ENCODE results near the gene SPRY4. TPM values are rescaled to one million over a fixed set of nuclear protein-coding genes. Genes with fewer than 3 reads are reported as not detected.
"Not testable (repeated sequence)": the region's sequence is repeated elsewhere in the genome, so short reads cannot be mapped to it uniquely, and the experiment has no call there.

The SPRY4 gene
- polyA plus RNA-seq, 3 donors, result 4.0 to 34.1 (median 17.8) TPM

GRCh38 chr5:142342128-142342981 lies 17.5 kb upstream of the SPRY4 start:
- WGBS, 3 donors, result 63 to 71% (median 68%) methylated on average over 16 of the region's 16 CpGs
- H3K27ac ChIP-seq (ENCODE audit: low read depth, low read length), result no peak overlapping the region

- no peak overlapping the region for H3K27ac ChIP-seq (ENCODE audit: low read depth, low read length)
- 91 to 96% (median 93%) methylated on average over 3 of the region's 3 CpGs for WGBS, 3 donors
Observed at GRCh38 chr5:142339781-142340180, 15.0 kb upstream of the SPRY4 start.

GRCh38 chr5:142334538-142334937 lies 9.7 kb upstream of the SPRY4 start:
- no peak overlapping the region for H3K27ac ChIP-seq (ENCODE audit: low read depth, low read length)

- not testable (repeated sequence) for H3K27ac ChIP-seq (ENCODE audit: low read depth, low read length)
- WGBS, 3 donors, result 93 to 98% (median 96%) methylated on average over 2 of the region's 2 CpGs
Observed at GRCh38 chr5:142333749-142334148, 8.9 kb upstream of the SPRY4 start.

DNA sequence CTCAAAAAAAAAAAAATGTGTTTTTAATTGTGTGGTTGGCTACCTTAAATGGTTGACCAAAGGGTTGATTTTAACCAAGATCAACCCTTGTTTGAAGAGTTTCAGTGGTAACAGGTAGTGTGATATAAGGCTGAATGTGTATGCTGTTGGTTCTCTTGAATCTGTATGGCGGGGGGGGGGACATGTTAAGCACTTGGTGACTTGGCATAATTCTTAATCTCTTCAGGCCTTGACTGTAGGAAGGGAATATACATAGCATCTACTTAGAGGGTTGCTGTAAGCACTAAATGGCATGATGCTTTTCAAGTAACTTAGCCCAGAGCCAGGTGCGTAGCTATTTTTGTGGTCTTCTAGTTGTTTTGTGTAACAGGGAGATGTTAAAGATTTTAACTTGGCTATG lies 5.6 kb upstream of the SPRY4 start:
- 47 to 87% (median 79%) methylated on average over 2 of the region's 2 CpGs for WGBS, 3 donors
- no peak overlapping the region for H3K27ac ChIP-seq (ENCODE audit: low read depth, low read length)

DNA sequence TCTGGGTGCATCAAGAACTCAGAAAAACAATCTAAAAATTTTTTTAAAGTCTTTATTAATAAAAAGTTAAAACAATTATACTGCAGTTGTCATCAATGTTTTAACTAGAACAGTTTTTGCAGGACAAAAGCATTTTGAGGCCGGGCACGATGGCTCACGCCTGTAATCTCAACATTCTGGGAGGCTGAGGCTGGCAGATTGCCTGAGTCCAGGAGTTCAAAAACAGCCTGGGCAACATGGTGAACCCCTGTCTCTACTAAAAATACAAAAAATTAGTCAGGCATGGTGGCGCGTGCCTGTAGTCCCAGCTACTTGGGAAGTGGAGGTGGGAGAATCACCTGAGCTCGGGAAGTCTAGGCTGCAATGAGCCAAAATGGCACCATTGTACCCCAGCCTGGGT lies 5.2 kb upstream of the SPRY4 start:
- no peak overlapping the region for H3K27ac ChIP-seq (ENCODE audit: low read depth, low read length)
- 94 to 96% (median 96%) methylated on average over 6 of the region's 6 CpGs for WGBS, 3 donors

DNA sequence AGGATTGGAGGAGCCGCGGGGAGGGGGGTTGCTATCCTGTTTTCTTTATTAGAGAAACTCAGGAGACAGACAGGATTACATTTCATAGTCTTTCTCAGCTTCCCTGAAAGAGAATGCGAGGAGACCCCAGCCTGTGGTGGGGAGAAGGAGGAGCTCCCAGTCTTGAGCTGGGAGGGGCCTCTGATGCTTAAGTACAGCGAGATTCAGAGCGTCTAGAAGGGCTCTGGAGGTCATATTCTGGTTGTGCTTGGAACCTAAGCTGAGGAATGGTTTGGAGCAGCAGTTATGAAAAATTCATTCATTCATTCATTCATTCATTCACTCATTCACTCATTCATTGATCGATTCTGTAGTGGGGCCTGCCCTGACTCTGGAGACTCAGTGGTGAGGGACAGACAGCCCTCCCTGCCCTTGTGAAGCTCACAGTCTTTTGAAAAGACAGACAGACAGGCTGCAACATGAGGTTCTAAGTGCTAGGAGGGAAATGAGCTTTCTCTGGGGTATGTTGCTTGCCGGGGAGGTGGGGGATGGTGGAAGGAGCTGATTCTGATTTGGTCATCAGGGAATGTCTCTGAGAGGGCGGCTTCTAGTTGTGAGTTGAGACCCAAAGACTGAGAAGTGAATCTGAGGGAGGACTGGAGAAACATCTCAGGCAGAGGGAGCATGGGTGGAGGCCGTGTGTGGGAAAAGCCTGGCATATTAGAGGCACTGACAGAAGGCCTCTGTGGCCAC lies 2.5 kb upstream of the SPRY4 start:
- 59 to 66% (median 66%) methylated on average over 9 of the region's 9 CpGs for WGBS, 3 donors
- no peak overlapping the region for H3K27ac ChIP-seq (ENCODE audit: low read depth, low read length)

- H3K27ac ChIP-seq (ENCODE audit: low read depth, low read length), result no peak overlapping the region
Observed at GRCh38 chr5:142326480-142326938, 1.7 kb upstream of the SPRY4 start.

GRCh38 chr5:142325725-142326479 lies 1.1 kb upstream of the SPRY4 start:
- no peak overlapping the region for H3K27ac ChIP-seq (ENCODE audit: low read depth, low read length)
- WGBS, 3 donors, result 7 to 8% (median 7%) methylated on average over 43 to 44 of the region's 44 CpGs

More at GRCh38 chr5:142326480-142326938, 1.7 kb upstream of the SPRY4 start:
- WGBS, 3 donors, result 50 to 54% (median 52%) methylated on average over 8 of the region's 8 CpGs

GRCh38 chr5:142324136-142324870 lies 518 bp downstream of the SPRY4 start:
- H3K27ac ChIP-seq (ENCODE audit: low read depth, low read length), result peak overlapping the region; percentile 7
- WGBS, 3 donors, result 1 to 3% (median 3%) methylated on average over 55 to 58 of the region's 58 CpGs

DNA sequence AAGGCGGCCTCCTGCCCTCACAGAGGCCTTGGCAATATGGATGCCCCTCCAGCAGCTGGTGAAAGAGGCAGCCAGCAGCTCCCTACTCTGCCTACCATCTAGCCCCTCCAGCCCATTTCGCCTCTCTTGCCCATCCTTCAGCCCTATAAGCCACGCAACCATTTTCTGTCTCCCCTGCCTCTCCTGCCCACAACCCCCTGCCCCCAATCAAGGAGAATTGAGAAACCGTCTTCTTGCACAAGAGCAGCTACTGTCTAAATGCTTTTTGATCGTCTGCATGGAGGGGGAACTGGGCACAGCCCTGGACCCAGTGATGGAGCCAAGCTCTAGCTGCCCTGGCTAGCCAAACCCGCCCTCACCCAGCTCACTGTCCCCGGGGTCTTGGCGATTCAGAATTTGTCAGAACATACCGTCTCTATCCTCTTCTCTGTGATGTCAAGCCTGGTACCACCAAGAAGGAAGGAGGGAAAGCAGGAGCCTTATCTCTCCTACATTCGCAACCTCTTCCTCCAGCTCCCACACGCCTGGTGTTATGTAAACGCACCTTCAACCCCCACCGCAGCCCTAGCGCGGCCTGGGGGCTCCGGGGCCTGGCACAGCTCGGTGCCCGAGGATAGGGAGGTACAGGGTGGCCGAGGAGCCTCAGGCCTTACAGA lies 1.2 kb downstream of the SPRY4 start:
- H3K27ac ChIP-seq (ENCODE audit: low read depth, low read length), result peak overlapping the region; percentile 7
- WGBS, 3 donors, result 13 to 27% (median 15%) methylated on average over 19 of the region's 19 CpGs

GRCh38 chr5:142322747-142323479 lies 1.9 kb downstream of the SPRY4 start:
- 35 to 56% (median 46%) methylated on average over 15 of the region's 15 CpGs for WGBS, 3 donors

GRCh38 chr5:142322403-142322746 lies 2.4 kb downstream of the SPRY4 start:
- 72 to 96% (median 76%) methylated on average over 5 of the region's 5 CpGs for WGBS, 3 donors
- no peak overlapping the region for H3K27ac ChIP-seq (ENCODE audit: low read depth, low read length)

More at GRCh38 chr5:142322747-142323479, 1.9 kb downstream of the SPRY4 start:
- no peak overlapping the region for H3K27ac ChIP-seq (ENCODE audit: low read depth, low read length)

DNA sequence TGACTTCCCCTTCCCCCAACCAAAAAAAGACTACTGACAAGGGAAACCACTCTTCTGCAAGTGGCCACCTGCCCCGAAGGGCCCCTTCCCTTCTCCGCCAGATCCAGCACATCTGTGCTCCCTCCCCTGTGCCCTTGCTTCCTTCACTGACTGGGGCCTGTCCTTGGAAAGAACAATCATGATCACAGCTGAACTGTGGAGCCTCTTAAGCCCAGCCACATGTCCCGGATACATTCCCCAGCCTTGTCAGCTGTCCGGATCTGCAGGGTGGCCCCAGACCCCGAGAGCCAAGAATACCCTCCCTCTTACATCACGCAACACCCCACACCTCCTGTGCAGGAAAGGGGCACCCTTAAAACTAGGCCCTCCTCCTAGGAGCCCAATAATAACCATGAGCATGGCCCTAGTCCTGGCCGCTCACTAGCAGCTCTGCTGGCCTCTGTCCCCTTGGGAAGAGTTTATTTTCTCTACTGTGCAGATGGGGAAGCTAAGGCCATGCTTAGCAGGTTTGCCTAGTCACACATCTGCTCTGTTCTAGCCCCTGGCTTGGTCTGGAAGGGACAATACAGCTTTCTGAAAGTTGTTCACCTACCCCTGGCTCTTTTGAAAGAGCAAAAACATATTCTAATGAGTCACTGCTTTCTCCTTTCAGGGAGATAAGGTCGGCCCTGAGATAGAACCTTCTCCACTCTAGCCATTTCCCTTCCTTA lies 3.8 kb downstream of the SPRY4 start:
- H3K27ac ChIP-seq (ENCODE audit: low read depth, low read length), result no peak overlapping the region
- 34 to 38% (median 36%) methylated on average over 8 of the region's 8 CpGs for WGBS, 3 donors

GRCh38 chr5:142320430-142320738 lies 4.4 kb downstream of the SPRY4 start:
- 26 to 58% (median 41%) methylated on average over 4 of the region's 4 CpGs for WGBS, 3 donors
- H3K27ac ChIP-seq (ENCODE audit: low read depth, low read length), result no peak overlapping the region

DNA sequence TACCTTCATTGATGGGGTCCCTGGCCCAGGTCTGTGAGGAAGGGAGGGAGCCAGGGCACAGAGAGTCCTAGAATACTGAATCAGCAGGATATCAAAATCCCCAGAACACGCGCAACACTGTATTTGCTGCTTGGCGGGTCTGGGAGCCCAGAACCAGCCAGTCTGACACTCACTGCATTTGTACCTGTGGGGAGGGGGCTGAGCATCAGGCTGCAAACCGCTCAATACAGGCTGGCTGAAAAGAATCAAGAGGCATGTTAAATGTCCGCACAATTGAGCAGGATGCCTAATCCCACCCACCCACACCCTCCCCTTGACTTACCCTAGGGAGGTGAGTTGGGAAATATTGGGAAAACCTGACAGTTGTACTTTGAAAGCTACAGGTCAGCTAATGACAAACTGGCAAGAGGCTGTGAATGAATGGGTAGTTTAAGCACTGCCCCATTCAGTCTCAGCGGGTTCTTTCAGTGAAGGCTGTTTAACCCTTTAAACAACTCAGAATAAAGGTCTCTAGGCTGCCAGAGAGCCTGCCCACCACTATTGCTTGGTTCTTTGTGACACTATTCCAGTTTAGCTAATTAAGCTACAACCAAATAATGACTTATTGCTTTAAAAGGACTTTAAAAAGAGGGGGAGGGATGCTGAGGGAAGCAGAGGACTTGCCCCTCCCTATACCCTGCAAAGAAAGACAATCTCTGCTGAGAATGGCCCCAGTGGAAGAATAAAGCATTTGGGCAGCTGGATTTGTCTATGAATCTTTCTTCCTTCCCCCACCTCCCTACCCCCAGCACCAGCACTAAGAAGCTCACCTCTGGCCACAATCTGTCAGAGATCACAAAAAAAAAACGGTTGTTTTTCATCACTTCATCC lies 5.0 kb downstream of the SPRY4 start:
- H3K27ac ChIP-seq (ENCODE audit: low read depth, low read length), result no peak overlapping the region
- WGBS, 3 donors, result 30 to 59% (median 41%) methylated on average over 7 of the region's 7 CpGs

Data from adipose tissue (tissue), 3 donors.